CD14-positive monocyte (primary cell): ENCODE results near the gene SSTR5. TPM values are rescaled to one million over a fixed set of nuclear protein-coding genes. Genes with fewer than 3 reads are reported as not detected.

Experiments used
- DNase-seq, 3 donors: peaks; one replicate each; pipeline ENCODE4 v3.0.0-alpha.2; 2011 to 2022
- H2AFZ ChIP-seq: 2 replicates; pipeline ENCODE4 v1.6.0; 2012; ENCODE audit warnings: mild to moderate bottlenecking, low read depth, low read length, inconsistent platforms; ENCODE audit not compliant: insufficient read depth, poor library complexity, severe bottlenecking
- H3K27ac ChIP-seq, 2 donors: 1 replicate in 1 of 2; 2 replicates in 1 of 2; pipeline ENCODE4 v1.5.1; 2012 to 2013; ENCODE audit warnings: low read length in 2 of 2, control low read depth in 1 of 2, inconsistent platforms in 1 of 2, low read depth in 1 of 2, mild to moderate bottlenecking in 1 of 2
- H3K27me3 ChIP-seq, 2 donors: one replicate each; pipeline versions ENCODE4 v1.6.0 to v1.6.1; 2011 to 2013; ENCODE audit warnings: low read length in 2 of 2; ENCODE audit not compliant: control insufficient read depth in 2 of 2, insufficient read depth in 2 of 2
- H3K36me3 ChIP-seq, 2 donors: replicated peaks in 1 of 2; 1 replicate in 1 of 2; 2 replicates in 1 of 2; pipeline versions ENCODE4 v1.5.1 to v1.6.1; 2012 to 2013; ENCODE audit warnings: low read length in 2 of 2, control low read depth in 1 of 2, inconsistent platforms in 1 of 2, mild to moderate bottlenecking in 1 of 2; ENCODE audit not compliant: insufficient read depth in 2 of 2, control insufficient read depth in 1 of 2
- H3K4me1 ChIP-seq, 2 donors: 1 replicate in 1 of 2; 2 replicates in 1 of 2; pipeline versions ENCODE4 v1.5.1 to v1.6.1; 2012 to 2013; ENCODE audit warnings: low read length in 2 of 2, control low read depth in 1 of 2, inconsistent platforms in 1 of 2, mild to moderate bottlenecking in 1 of 2, moderate library complexity in 1 of 2; ENCODE audit not compliant: insufficient read depth in 2 of 2, control insufficient read depth in 1 of 2
- H3K4me2 ChIP-seq: replicated peaks from 2 replicates; pipeline ENCODE3; 2012; ENCODE audit warnings: low read length, moderate library complexity, mild to moderate bottlenecking; ENCODE audit not compliant: poor library complexity, severe bottlenecking; ENCODE audit errors: extremely low read depth
- H3K4me3 ChIP-seq, 3 experiments: fragments of 200-600 bp in 1 of 3; sonication (generic) in 1 of 3; replicated peaks in 1 of 3; 1 replicate in 2 of 3; 2 replicates in 1 of 3; pipeline ENCODE4 v1.5.1; 2011 to 2013; ENCODE audit warnings: low read length in 3 of 3, mild to moderate bottlenecking in 3 of 3, control low read depth in 2 of 3, low read depth in 2 of 3, inconsistent platforms in 1 of 3, moderate library complexity in 1 of 3
- H3K79me2 ChIP-seq: 2 replicates; pipeline ENCODE4 v1.6.0; 2012; ENCODE audit warnings: mild to moderate bottlenecking, control low read depth, inconsistent platforms, low read length, moderate library complexity; ENCODE audit not compliant: insufficient read depth
- H3K9ac ChIP-seq: 2 replicates; pipeline ENCODE4 v1.6.0; 2017; ENCODE audit warnings: low read length, mild to moderate bottlenecking; ENCODE audit not compliant: insufficient read depth, poor library complexity, severe bottlenecking
- H3K9me3 ChIP-seq, 2 donors: replicated peaks in 1 of 2; 1 replicate in 1 of 2; 2 replicates in 1 of 2; pipeline versions ENCODE4 v1.5.1 to v1.6.1; 2012 to 2013; ENCODE audit warnings: low read length in 2 of 2, control low read depth in 1 of 2; ENCODE audit not compliant: control insufficient read depth in 1 of 2, insufficient read depth in 1 of 2
- H4K20me1 ChIP-seq: 2 replicates; pipeline ENCODE4 v1.6.0; 2012; ENCODE audit warnings: mild to moderate bottlenecking, low read length, control low read depth, moderate library complexity; ENCODE audit not compliant: insufficient read depth
- H3K27ac Mint-ChIP-seq, 7 donors: one replicate each; pipeline ENCODE4 v1.8.0; 2020; ENCODE audit warnings: mild to moderate bottlenecking in 7 of 7, mixed read lengths in 7 of 7, moderate library complexity in 6 of 7, inconsistent platforms in 2 of 7
- H3K27me3 Mint-ChIP-seq, 3 donors: one replicate each; pipeline ENCODE4 v1.8.0; 2021 to 2022; ENCODE audit warnings: low read depth in 3 of 3, mild to moderate bottlenecking in 3 of 3, mixed read lengths in 3 of 3, moderate library complexity in 3 of 3, inconsistent platforms in 1 of 3
- H3K36me3 Mint-ChIP-seq, 2 donors: one replicate each; pipeline ENCODE4 v1.8.0; 2020; ENCODE audit warnings: mixed read lengths in 2 of 2, inconsistent platforms in 1 of 2, mild to moderate bottlenecking in 1 of 2
- H3K4me1 Mint-ChIP-seq: one replicate; pipeline ENCODE4 v1.8.0; 2020; ENCODE audit warnings: mild to moderate bottlenecking, mixed read lengths
- H3K4me3 Mint-ChIP-seq, 2 donors: one replicate each; pipeline ENCODE4 v1.8.0; 2020; ENCODE audit warnings: mild to moderate bottlenecking in 2 of 2, mixed read lengths in 2 of 2, moderate library complexity in 1 of 2
- H3K9me3 Mint-ChIP-seq, 7 donors: one replicate each; pipeline ENCODE4 v1.8.0; 2020 to 2022; ENCODE audit warnings: mixed read lengths in 7 of 7, mild to moderate bottlenecking in 6 of 7, moderate library complexity in 6 of 7, inconsistent platforms in 2 of 7
- WGBS: methylation state at CpG from one replicate; pipeline ENCODE4 v1.1.5; 2013; ENCODE audit warnings: missing lambda C conversion rate; ENCODE audit not compliant: insufficient coverage; 5-methylcytosine and 5-hydroxymethylcytosine counted together
- intact Hi-C, 2 donors: fragments of 100-400 bp; cut with micrococcal nuclease; formaldehyde crosslinking; loops; one replicate each; pipeline versions ENCODE4 v1.15.0 to v1.15.1; 2023
- polyA plus RNA-seq, 3 donors: library from polyadenylated mRNA; depleted of rRNA in 1 of 3; unstranded in 2 of 3; stranded (reverse) in 1 of 3; fragments of 300-500 nt in 2 of 3; fragments of >200 nt in 1 of 3; fragmentation: Illumina TruSeq in 2 of 3; gene quantifications; 1 replicate in 2 of 3; 2 replicates in 1 of 3; pipeline ENCODE4 v1.2.3, GENCODE V29; 2012 to 2021
- TF ChIP-seq, protein P1 (sequence below): fragments of 200-600 bp; IDR thresholded peaks from one replicate; pipeline ENCODE4 v1.8.0; 2022; ENCODE audit warnings: antibody characterized with exemption, mild to moderate bottlenecking

The SSTR5 gene
- polyA plus RNA-seq, 3 donors: not detected

DNA sequence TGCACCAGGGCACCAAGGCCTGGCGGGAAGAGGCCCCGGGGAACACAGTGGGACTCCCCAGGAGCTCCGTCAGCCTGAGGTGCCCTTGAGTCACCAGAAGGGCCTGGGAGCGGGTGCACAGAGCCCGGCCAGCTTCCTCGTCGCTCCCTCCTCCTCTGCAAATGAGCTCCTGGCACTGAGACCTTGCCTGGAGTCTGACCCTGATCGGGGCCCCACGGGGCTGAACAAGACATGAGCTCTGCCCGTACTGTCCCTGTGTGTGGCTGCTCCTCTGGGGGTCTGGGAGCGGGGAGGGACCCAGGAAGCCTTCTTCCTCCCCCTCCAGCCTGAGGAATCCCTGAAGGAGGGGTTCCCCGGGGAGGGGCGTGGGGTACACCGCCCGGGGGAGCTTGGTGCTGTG is 36.4 kb upstream of the SSTR5 start:
- no peaks in the 10 kb centered on the region for H3K4me1 Mint-ChIP-seq
- H4K20me1 ChIP-seq: no peaks in the 10 kb centered on the region
- TF ChIP-seq, protein P1, sequence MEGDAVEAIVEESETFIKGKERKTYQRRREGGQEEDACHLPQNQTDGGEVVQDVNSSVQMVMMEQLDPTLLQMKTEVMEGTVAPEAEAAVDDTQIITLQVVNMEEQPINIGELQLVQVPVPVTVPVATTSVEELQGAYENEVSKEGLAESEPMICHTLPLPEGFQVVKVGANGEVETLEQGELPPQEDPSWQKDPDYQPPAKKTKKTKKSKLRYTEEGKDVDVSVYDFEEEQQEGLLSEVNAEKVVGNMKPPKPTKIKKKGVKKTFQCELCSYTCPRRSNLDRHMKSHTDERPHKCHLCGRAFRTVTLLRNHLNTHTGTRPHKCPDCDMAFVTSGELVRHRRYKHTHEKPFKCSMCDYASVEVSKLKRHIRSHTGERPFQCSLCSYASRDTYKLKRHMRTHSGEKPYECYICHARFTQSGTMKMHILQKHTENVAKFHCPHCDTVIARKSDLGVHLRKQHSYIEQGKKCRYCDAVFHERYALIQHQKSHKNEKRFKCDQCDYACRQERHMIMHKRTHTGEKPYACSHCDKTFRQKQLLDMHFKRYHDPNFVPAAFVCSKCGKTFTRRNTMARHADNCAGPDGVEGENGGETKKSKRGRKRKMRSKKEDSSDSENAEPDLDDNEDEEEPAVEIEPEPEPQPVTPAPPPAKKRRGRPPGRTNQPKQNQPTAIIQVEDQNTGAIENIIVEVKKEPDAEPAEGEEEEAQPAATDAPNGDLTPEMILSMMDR: no peak
- H3K27ac Mint-ChIP-seq: no peak overlapping the region
- H3K27me3 Mint-ChIP-seq: peaks cover 3 to 6% (median 3%) of the 10 kb centered on the region in 3 donors
- intact Hi-C loops: no loop called here
- H3K4me2 ChIP-seq: no peak overlapping the region
- H3K9me3 Mint-ChIP-seq: peaks cover 0 to 4% (median 0%) of the 10 kb centered on the region in 7 donors
- DNase-seq: no peak
- H3K27ac ChIP-seq: no peak overlapping the region
- 62% methylated on average over 7 of the region's 15 CpGs for WGBS
- H3K4me3 ChIP-seq: no peak overlapping the region
- H3K9me3 ChIP-seq: peaks cover 0 to 3% of the 10 kb centered on the region in 2 donors
- no peaks in the 10 kb centered on the region for H3K79me2 ChIP-seq
- H3K36me3 ChIP-seq: no peaks in the 10 kb centered on the region
- H3K4me1 ChIP-seq: no peaks in the 10 kb centered on the region
- no peak overlapping the region for H2AFZ ChIP-seq
- H3K27me3 ChIP-seq: no peaks in the 10 kb centered on the region
- H3K36me3 Mint-ChIP-seq: no peaks in the 10 kb centered on the region
- no peak overlapping the region for H3K9ac ChIP-seq
- no peak overlapping the region for H3K4me3 Mint-ChIP-seq

DNA sequence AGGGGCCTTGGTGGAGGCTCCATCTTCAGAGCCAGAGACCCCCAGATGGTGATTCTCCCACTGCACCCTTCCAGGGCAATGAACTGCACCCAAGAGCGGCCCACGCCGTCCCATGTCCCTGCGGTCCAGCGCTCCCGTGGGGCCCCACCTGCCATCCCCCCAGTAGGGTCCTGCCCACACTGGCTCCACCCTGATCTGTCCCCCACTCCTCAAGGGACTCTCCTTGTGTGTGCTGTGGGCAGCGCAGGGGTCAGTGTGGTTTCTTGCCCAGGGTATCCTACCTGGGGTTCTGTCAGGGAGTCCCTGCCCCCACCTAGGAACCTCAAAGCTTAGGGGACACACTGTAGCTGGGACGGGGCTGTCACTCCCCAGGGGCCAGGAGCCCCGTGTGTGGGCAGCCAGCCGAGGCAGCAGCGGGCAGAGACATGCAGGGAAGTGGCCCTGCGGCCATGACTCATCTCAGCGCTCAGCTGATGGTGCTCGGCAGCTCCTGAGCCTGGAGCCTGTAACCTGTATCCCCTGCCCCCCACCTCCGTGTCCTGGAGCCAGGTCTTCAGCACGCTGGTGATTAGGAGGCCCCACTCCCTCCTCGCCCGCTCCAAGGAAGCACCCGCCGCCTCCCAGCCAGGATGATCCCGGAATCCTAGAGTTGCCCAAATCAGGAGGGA is 35.7 kb upstream of the SSTR5 start:
- Histone ChIP-seq H3K27me3 (no peaks in the 10 kb centered on the region), H3K4me1 (no peaks in the 10 kb centered on the region), H4K20me1 (no peaks in the 10 kb centered on the region), H3K36me3 (no peaks in the 10 kb centered on the region), H2AFZ (no peak overlapping the region), H3K9ac (no peak overlapping the region), H3K27ac (no peak overlapping the region), H3K79me2 (no peaks in the 10 kb centered on the region), H3K9me3 (peaks cover 0 to 10% of the 10 kb centered on the region in 2 donors), H3K4me3 (no peak overlapping the region), H3K4me2 (no peak overlapping the region)
- 69% methylated on average over 14 of the region's 21 CpGs for WGBS
- Mint-ChIP-seq H3K27ac (no peak overlapping the region), H3K9me3 (peaks cover 0 to 9% (median 3%) of the 10 kb centered on the region in 7 donors), H3K36me3 (no peaks in the 10 kb centered on the region), H3K27me3 (peaks cover 3 to 8% (median 6%) of the 10 kb centered on the region in 3 donors), H3K4me1 (no peaks in the 10 kb centered on the region), H3K4me3 (no peak overlapping the region)
- DNase-seq: no peak
- intact Hi-C loops: no loop called here
- TF ChIP-seq, protein P1: no peak
